Glutamatergic neuron (in vitro differentiated cells): ENCODE results near the gene TSACC. TPM values are rescaled to one million over a fixed set of nuclear protein-coding genes. Genes with fewer than 3 reads are reported as not detected.

ENCODE experiments used
- DNase-seq: peaks from one replicate; pipeline ENCODE4 v3.0.0; 2022
- H3K27ac Mint-ChIP-seq: one replicate; pipeline ENCODE4 v1.8.0; 2020; ENCODE audit warnings: mild to moderate bottlenecking, mixed read lengths, inconsistent platforms; ENCODE audit not compliant: unreplicated experiment
- H3K27me3 Mint-ChIP-seq: one replicate; pipeline ENCODE4 v1.8.0; 2020; ENCODE audit warnings: mild to moderate bottlenecking, moderate library complexity, mixed read lengths, inconsistent platforms; ENCODE audit not compliant: unreplicated experiment
- H3K36me3 Mint-ChIP-seq: one replicate; pipeline ENCODE4 v1.8.0; 2020; ENCODE audit warnings: mild to moderate bottlenecking, mixed read lengths, inconsistent platforms; ENCODE audit not compliant: unreplicated experiment
- H3K4me1 Mint-ChIP-seq: one replicate; pipeline ENCODE4 v1.8.0; 2020; ENCODE audit warnings: mild to moderate bottlenecking, low read depth, mixed read lengths, inconsistent platforms; ENCODE audit not compliant: unreplicated experiment
- H3K4me3 Mint-ChIP-seq: one replicate; pipeline ENCODE4 v1.8.0; 2020; ENCODE audit warnings: mild to moderate bottlenecking, mixed read lengths, inconsistent platforms; ENCODE audit not compliant: unreplicated experiment
- H3K9me3 Mint-ChIP-seq: one replicate; pipeline ENCODE4 v1.8.0; 2020; ENCODE audit warnings: mild to moderate bottlenecking, moderate library complexity, mixed read lengths, inconsistent platforms; ENCODE audit not compliant: unreplicated experiment
- CTCF ChIP-seq: fragments of 200-600 bp; sonication (generic); IDR thresholded peaks from one replicate; pipeline ENCODE4 v1.5.0; 2021; ENCODE audit not compliant: partially characterized antibody, unreplicated experiment
- total RNA-seq: library from RNA; stranded (reverse); fragmentation: NEBNext Ultra II Directional; extraction: Animal tissue kit (Norgen Biotek cat#: 25700); gene quantifications from one replicate; pipeline ENCODE4 v1.2.1, GENCODE V29; 2021; ENCODE audit not compliant: unreplicated experiment

Gene TSACC
- total RNA-seq, 1 donor from 2014 or later, result not detected

DNA sequence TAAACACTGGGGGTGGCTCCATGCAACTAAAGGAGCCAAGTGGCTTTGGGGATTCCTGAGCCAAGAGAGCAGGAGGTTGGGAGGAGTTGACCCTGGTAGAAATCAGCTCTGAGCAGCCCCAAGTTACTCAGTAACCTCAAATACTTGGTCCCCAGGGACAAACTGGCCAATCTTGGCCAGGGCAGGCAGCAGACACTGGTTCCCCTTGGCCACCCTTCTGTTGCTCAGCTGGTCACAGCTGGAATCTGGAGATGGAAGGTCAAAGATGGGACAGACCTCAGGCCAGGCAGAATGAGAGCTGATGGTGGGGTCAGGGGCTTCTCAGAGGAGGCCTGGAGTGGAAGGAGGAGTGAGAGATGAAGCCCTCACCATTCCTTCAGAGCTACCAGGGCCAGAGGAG, 27.4 kb downstream of the TSACC start:
- Mint-ChIP-seq H3K36me3 (no peaks in the 10 kb centered on the region), H3K9me3 (no peaks in the 10 kb centered on the region), H3K4me1 (no peaks in the 10 kb centered on the region), H3K27ac (no peak overlapping the region), H3K27me3 (peaks cover 4% of the 10 kb centered on the region), H3K4me3 (no peak overlapping the region)
- DNase-seq, result no peak
- no peak for TF ChIP-seq CTCF

GRCh38 chr1:156366378-156367166, 28.2 kb downstream of the TSACC start:
- H3K9me3 Mint-ChIP-seq, result no peaks in the 10 kb centered on the region

GRCh38 chr1:156367383-156368156, 29.2 kb downstream of the TSACC start:
- no peaks in the 10 kb centered on the region for H3K36me3 Mint-ChIP-seq
- H3K9me3 Mint-ChIP-seq, result peaks cover 2% of the 10 kb centered on the region
- H3K4me3 Mint-ChIP-seq, result no peak overlapping the region
- H3K4me1 Mint-ChIP-seq, result peaks cover 3% of the 10 kb centered on the region
- H3K27ac Mint-ChIP-seq, result no peak overlapping the region
- no peak for TF ChIP-seq CTCF
- no peak for DNase-seq
- H3K27me3 Mint-ChIP-seq, result peaks cover 7% of the 10 kb centered on the region

More at GRCh38 chr1:156366378-156367166, 28.2 kb downstream of the TSACC start:
- no peak overlapping the region for H3K27ac Mint-ChIP-seq
- H3K36me3 Mint-ChIP-seq, result no peaks in the 10 kb centered on the region
- H3K4me3 Mint-ChIP-seq, result no peak overlapping the region
- H3K27me3 Mint-ChIP-seq, result peaks cover 4% of the 10 kb centered on the region
- H3K4me1 Mint-ChIP-seq, result no peaks in the 10 kb centered on the region
- no peak for DNase-seq
- TF ChIP-seq CTCF, result no peak

- DNase-seq, result no peak
- Mint-ChIP-seq H3K27me3 (peaks cover 7% of the 10 kb centered on the region), H3K9me3 (peaks cover 2% of the 10 kb centered on the region), H3K4me1 (peaks cover 3% of the 10 kb centered on the region), H3K36me3 (no peaks in the 10 kb centered on the region), H3K27ac (no peak overlapping the region), H3K4me3 (no peak overlapping the region)
- TF ChIP-seq CTCF, result no peak
These were observed 29.9 kb downstream of the TSACC start for GRCh38 chr1:156368157-156368658.
